GM23338 (cell line): ENCODE measurements around the gene KDM5C.

Source experiments
- CREB1 ChIP-seq: fragments of 250-450 bp; sonication (Bioruptor Pico); IDR thresholded peaks from 2 replicates; pipeline ENCODE4 v1.5.0; 2020; ENCODE audit warnings: low read depth, mild to moderate bottlenecking, moderate library complexity
- EZH2 ChIP-seq: fragments of 200-600 bp; sonication (generic); IDR thresholded peaks from one replicate; pipeline ENCODE4 v1.8.0; 2017; ENCODE audit warnings: antibody characterized with exemption, mild to moderate bottlenecking, low read depth; ENCODE audit not compliant: unreplicated experiment
- EZH2phosphoT487 ChIP-seq: fragments of 200-600 bp; sonication (generic); IDR thresholded peaks from one replicate; pipeline ENCODE4 v1.8.1; 2018; ENCODE audit warnings: antibody characterized with exemption; ENCODE audit not compliant: unreplicated experiment
- JUNB ChIP-seq: IDR thresholded peaks from one replicate; pipeline ENCODE4 v1.6.1; 2016; ENCODE audit warnings: antibody characterized with exemption; ENCODE audit not compliant: unreplicated experiment
- NANOG ChIP-seq: IDR thresholded peaks from 2 replicates; pipeline ENCODE4 v1.6.1; 2016; ENCODE audit warnings: antibody characterized with exemption, borderline replicate concordance
- POLR2AphosphoS5 ChIP-seq: IDR thresholded peaks from 2 replicates; pipeline ENCODE4 v1.6.1; 2016; ENCODE audit warnings: antibody characterized with exemption, low read depth
- STAT1 ChIP-seq: IDR thresholded peaks from one replicate; pipeline ENCODE4 v1.6.1; 2016; ENCODE audit warnings: antibody characterized with exemption; ENCODE audit not compliant: unreplicated experiment
- ZNF114 ChIP-seq: fragments of 250-450 bp; sonication (Bioruptor Pico); IDR thresholded peaks from 2 replicates; pipeline ENCODE4 v1.5.0; 2020; ENCODE audit warnings: mild to moderate bottlenecking, moderate library complexity
- ZNF331 ChIP-seq: fragments of 250-450 bp; sonication (Bioruptor Pico); IDR thresholded peaks from 2 replicates; pipeline ENCODE4 v1.5.0; 2020; ENCODE audit warnings: low read depth, mild to moderate bottlenecking, moderate library complexity
- TF ChIP-seq, protein P1 (sequence below): IDR thresholded peaks from 2 replicates; pipeline ENCODE4 v1.6.1; 2016; ENCODE audit warnings: antibody characterized with exemption
- TF ChIP-seq, protein P2 (sequence below), 2 experiments: fragments of 200-600 bp in 1 of 2; sonication (generic) in 1 of 2; conservative IDR thresholded peaks; 2 replicates each; pipeline versions ENCODE4 v1.5.1 to v1.6.1; 2016 to 2017; ENCODE audit warnings: antibody characterized with exemption in 2 of 2, low read depth in 2 of 2, mild to moderate bottlenecking in 2 of 2, moderate library complexity in 1 of 2
- TF ChIP-seq, protein P3 (sequence below): IDR thresholded peaks from one replicate; pipeline ENCODE4 v1.6.1; 2018; ENCODE audit warnings: antibody characterized with exemption; ENCODE audit not compliant: unreplicated experiment
- TF ChIP-seq, protein P4 (sequence below): fragments of 250-450 bp; sonication (Bioruptor Pico); IDR thresholded peaks from 2 replicates; pipeline ENCODE4 v1.5.0; 2020; ENCODE audit warnings: mild to moderate bottlenecking, moderate library complexity

DNA sequence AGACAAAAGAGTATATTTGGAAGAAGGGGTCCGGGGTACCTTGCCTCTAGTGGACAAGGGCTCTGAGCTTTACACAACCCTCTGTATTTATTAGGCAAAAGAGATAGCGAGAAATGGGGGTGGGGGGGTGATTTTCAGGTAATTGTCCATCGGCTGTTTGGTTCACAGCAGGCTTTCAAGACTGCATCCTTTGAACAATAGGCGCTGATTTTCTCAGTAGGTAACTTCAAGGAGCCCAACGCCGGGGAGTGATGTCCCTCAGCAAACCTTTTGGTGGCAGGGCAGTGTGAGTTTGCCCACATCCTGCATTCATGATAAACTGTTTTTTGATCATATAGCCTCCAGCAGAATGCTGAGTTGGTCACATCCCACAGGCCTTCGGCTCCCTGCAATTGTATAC is 61.6 kb downstream of the KDM5C start:
- TF ChIP-seq, protein P1, sequence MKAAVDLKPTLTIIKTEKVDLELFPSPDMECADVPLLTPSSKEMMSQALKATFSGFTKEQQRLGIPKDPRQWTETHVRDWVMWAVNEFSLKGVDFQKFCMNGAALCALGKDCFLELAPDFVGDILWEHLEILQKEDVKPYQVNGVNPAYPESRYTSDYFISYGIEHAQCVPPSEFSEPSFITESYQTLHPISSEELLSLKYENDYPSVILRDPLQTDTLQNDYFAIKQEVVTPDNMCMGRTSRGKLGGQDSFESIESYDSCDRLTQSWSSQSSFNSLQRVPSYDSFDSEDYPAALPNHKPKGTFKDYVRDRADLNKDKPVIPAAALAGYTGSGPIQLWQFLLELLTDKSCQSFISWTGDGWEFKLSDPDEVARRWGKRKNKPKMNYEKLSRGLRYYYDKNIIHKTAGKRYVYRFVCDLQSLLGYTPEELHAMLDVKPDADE, result no peak
- TF ChIP-seq, protein P2, sequence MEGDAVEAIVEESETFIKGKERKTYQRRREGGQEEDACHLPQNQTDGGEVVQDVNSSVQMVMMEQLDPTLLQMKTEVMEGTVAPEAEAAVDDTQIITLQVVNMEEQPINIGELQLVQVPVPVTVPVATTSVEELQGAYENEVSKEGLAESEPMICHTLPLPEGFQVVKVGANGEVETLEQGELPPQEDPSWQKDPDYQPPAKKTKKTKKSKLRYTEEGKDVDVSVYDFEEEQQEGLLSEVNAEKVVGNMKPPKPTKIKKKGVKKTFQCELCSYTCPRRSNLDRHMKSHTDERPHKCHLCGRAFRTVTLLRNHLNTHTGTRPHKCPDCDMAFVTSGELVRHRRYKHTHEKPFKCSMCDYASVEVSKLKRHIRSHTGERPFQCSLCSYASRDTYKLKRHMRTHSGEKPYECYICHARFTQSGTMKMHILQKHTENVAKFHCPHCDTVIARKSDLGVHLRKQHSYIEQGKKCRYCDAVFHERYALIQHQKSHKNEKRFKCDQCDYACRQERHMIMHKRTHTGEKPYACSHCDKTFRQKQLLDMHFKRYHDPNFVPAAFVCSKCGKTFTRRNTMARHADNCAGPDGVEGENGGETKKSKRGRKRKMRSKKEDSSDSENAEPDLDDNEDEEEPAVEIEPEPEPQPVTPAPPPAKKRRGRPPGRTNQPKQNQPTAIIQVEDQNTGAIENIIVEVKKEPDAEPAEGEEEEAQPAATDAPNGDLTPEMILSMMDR (conservative IDR thresholded peaks at IDR 0.05; ENCODE audit: low read depth in 2 of 2), result no peak
- TF ChIP-seq JUNB, result no peak
- no peak for TF ChIP-seq EZH2phosphoT487
- TF ChIP-seq POLR2AphosphoS5, result no peak
- TF ChIP-seq EZH2, result no peak
- TF ChIP-seq, protein P3, sequence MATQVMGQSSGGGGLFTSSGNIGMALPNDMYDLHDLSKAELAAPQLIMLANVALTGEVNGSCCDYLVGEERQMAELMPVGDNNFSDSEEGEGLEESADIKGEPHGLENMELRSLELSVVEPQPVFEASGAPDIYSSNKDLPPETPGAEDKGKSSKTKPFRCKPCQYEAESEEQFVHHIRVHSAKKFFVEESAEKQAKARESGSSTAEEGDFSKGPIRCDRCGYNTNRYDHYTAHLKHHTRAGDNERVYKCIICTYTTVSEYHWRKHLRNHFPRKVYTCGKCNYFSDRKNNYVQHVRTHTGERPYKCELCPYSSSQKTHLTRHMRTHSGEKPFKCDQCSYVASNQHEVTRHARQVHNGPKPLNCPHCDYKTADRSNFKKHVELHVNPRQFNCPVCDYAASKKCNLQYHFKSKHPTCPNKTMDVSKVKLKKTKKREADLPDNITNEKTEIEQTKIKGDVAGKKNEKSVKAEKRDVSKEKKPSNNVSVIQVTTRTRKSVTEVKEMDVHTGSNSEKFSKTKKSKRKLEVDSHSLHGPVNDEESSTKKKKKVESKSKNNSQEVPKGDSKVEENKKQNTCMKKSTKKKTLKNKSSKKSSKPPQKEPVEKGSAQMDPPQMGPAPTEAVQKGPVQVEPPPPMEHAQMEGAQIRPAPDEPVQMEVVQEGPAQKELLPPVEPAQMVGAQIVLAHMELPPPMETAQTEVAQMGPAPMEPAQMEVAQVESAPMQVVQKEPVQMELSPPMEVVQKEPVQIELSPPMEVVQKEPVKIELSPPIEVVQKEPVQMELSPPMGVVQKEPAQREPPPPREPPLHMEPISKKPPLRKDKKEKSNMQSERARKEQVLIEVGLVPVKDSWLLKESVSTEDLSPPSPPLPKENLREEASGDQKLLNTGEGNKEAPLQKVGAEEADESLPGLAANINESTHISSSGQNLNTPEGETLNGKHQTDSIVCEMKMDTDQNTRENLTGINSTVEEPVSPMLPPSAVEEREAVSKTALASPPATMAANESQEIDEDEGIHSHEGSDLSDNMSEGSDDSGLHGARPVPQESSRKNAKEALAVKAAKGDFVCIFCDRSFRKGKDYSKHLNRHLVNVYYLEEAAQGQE, result no peak
- TF ChIP-seq CREB1, result no peak
- TF ChIP-seq STAT1, result no peak
- no peak for TF ChIP-seq NANOG
- no peak for TF ChIP-seq ZNF331
- TF ChIP-seq ZNF114 (CRISPR knock-in tag), result no peak
- TF ChIP-seq, protein P4, sequence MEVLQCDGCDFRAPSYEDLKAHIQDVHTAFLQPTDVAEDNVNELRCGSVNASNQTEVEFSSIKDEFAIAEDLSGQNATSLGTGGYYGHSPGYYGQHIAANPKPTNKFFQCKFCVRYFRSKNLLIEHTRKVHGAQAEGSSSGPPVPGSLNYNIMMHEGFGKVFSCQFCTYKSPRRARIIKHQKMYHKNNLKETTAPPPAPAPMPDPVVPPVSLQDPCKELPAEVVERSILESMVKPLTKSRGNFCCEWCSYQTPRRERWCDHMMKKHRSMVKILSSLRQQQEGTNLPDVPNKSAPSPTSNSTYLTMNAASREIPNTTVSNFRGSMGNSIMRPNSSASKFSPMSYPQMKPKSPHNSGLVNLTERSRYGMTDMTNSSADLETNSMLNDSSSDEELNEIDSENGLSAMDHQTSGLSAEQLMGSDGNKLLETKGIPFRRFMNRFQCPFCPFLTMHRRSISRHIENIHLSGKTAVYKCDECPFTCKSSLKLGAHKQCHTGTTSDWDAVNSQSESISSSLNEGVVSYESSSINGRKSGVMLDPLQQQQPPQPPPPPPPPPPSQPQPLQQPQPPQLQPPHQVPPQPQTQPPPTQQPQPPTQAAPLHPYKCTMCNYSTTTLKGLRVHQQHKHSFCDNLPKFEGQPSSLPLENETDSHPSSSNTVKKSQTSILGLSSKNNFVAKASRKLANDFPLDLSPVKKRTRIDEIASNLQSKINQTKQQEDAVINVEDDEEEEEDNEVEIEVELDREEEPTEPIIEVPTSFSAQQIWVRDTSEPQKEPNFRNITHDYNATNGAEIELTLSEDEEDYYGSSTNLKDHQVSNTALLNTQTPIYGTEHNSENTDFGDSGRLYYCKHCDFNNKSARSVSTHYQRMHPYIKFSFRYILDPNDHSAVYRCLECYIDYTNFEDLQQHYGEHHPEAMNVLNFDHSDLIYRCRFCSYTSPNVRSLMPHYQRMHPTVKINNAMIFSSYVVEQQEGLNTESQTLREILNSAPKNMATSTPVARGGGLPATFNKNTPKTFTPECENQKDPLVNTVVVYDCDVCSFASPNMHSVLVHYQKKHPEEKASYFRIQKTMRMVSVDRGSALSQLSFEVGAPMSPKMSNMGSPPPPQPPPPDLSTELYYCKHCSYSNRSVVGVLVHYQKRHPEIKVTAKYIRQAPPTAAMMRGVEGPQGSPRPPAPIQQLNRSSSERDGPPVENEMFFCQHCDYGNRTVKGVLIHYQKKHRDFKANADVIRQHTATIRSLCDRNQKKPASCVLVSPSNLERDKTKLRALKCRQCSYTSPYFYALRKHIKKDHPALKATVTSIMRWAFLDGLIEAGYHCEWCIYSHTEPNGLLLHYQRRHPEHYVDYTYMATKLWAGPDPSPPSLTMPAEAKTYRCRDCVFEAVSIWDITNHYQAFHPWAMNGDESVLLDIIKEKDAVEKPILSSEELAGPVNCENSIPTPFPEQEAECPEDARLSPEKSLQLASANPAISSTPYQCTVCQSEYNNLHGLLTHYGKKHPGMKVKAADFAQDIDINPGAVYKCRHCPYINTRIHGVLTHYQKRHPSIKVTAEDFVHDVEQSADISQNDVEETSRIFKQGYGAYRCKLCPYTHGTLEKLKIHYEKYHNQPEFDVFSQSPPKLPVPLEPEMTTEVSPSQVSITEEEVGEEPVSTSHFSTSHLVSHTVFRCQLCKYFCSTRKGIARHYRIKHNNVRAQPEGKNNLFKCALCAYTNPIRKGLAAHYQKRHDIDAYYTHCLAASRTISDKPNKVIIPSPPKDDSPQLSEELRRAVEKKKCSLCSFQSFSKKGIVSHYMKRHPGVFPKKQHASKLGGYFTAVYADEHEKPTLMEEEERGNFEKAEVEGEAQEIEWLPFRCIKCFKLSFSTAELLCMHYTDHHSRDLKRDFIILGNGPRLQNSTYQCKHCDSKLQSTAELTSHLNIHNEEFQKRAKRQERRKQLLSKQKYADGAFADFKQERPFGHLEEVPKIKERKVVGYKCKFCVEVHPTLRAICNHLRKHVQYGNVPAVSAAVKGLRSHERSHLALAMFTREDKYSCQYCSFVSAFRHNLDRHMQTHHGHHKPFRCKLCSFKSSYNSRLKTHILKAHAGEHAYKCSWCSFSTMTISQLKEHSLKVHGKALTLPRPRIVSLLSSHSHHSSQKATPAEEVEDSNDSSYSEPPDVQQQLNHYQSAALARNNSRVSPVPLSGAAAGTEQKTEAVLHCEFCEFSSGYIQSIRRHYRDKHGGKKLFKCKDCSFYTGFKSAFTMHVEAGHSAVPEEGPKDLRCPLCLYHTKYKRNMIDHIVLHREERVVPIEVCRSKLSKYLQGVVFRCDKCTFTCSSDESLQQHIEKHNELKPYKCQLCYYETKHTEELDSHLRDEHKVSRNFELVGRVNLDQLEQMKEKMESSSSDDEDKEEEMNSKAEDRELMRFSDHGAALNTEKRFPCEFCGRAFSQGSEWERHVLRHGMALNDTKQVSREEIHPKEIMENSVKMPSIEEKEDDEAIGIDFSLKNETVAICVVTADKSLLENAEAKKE (CRISPR knock-in tag), result no peak
